Breast epithelium (tissue), 4 donors: ENCODE measurements around the gene PAFAH1B1. TPM values are rescaled to one million over a fixed set of nuclear protein-coding genes. Genes with fewer than 3 reads are reported as not detected.
"Not testable (repeated sequence)": the region's sequence is repeated elsewhere in the genome, so short reads cannot be mapped to it uniquely, and the experiment has no call there.

ENCODE experiments used
- DNase-seq, 2 donors: peaks; one replicate each; pipeline ENCODE4 v3.0.0-alpha.2; 2019; ENCODE audit warnings: low spot score in 2 of 2
- H3K27ac ChIP-seq, 2 donors: fragments of 200-600 bp; sonication (generic) in 1 of 2; one replicate each; pipeline ENCODE4 v1.5.1; 2016 to 2019; ENCODE audit warnings: mild to moderate bottlenecking in 1 of 2
- H3K27me3 ChIP-seq, 2 donors: fragments of 200-600 bp; sonication (generic) in 1 of 2; one replicate each; pipeline versions ENCODE4 v1.5.1 to v1.6.0; 2017 to 2019; ENCODE audit warnings: control low read depth in 1 of 2, mild to moderate bottlenecking in 1 of 2
- H3K36me3 ChIP-seq: fragments of 200-600 bp; one replicate; pipeline ENCODE4 v1.5.1; 2019
- H3K4me1 ChIP-seq, 2 donors: fragments of 200-600 bp; sonication (generic); one replicate each; pipeline ENCODE4 v1.5.1; 2016 to 2019; ENCODE audit warnings: control low read depth in 1 of 2
- H3K4me3 ChIP-seq, 3 donors: fragments of 200-600 bp; sonication (generic); 1 replicate in 2 of 3; 2 replicates in 1 of 3; pipeline ENCODE4 v1.5.1; 2016 to 2019; ENCODE audit warnings: mild to moderate bottlenecking in 3 of 3, moderate library complexity in 2 of 3
- H3K9me3 ChIP-seq, 2 donors: fragments of 200-600 bp; sonication (generic) in 1 of 2; one replicate each; pipeline ENCODE4 v1.5.1; 2016 to 2019; ENCODE audit warnings: control low read depth in 1 of 2
- POLR2A ChIP-seq: fragments of 450-650 bp; IDR thresholded peaks from one replicate; pipeline ENCODE4 v1.6.1; 2016; ENCODE audit warnings: antibody characterized with exemption, mild to moderate bottlenecking, moderate library complexity
- POLR2AphosphoS5 ChIP-seq, 3 donors: sonication (generic); formaldehyde crosslinking; IDR thresholded peaks; one replicate each; pipeline ENCODE4 v1.6.1; 2017; ENCODE audit warnings: antibody characterized with exemption in 3 of 3
- intact Hi-C: fragments of 100-400 bp; cut with DNase I; formaldehyde crosslinking; loops from one replicate; pipeline ENCODE4 v1.15.1; 2023; ENCODE audit warnings: low total_unique reads
- total RNA-seq, 3 donors: library from RNA; depleted of rRNA; stranded (reverse); fragments of >200 nt; gene quantifications; one replicate each; pipeline ENCODE4 v1.1.0, GENCODE V29; 2016
- TF ChIP-seq, protein P1 (sequence below), 3 donors: fragments of 450-650 bp; IDR thresholded peaks; one replicate each; pipeline ENCODE4 v1.5.1; 2016 to 2017; ENCODE audit warnings: antibody characterized with exemption in 3 of 3, mild to moderate bottlenecking in 3 of 3, moderate library complexity in 3 of 3

PAFAH1B1 gene
- total RNA-seq = 100 to 1,000 TPM in 2 of 3 donors, 10 to 100 TPM in 1; 99.5 to 134 (median 119) TPM

GRCh38 chr17:2592971-2593820 lies at the start of gene PAFAH1B1:
Gene PAFAH1B1, plus strand, starts transcription at chr17:2593654. Its CDS starts 44,635 bp downstream, at chr17:2638289.
- TF ChIP-seq POLR2A = no peak
- TF ChIP-seq POLR2AphosphoS5 (IDR thresholded peaks at IDR 0.05) = peak in 2 of 3 donors; percentile 18 to 95
- intact Hi-C loops = no loop called here

DNA sequence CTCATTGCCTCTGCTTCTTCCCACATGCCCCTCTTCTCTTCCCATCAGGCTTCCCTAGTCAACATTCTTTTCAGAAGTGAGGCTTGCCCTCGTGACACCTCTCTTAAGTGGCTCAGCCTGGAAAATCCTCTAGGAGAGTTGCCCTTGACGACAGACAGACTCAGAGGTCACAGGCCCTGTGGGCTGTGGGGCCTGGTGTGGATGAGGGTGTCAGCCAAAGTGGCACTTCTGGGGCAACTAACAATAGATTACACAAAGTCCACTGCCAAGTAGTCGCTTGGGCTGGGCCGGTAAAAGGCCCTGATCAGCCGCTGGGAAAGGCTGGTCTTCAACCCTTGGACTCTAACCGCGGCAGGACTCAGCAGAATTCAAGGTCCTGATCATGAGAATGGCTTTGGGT lies 48.1 kb upstream of the PAFAH1B1 start:
- Histone ChIP-seq H3K36me3 (no peaks in the 10 kb centered on the region), H3K27ac (no peak overlapping the region), H3K27me3 (no peaks in the 10 kb centered on the region), H3K4me1 (no peaks in the 10 kb centered on the region), H3K4me3 (no peak overlapping the region), H3K9me3 (no peaks in the 10 kb centered on the region)
- DNase-seq = no peak
- intact Hi-C loops = no loop called here
- no peak for TF ChIP-seq POLR2A
- no peak for TF ChIP-seq POLR2AphosphoS5 (IDR thresholded peaks at IDR 0.05)
- TF ChIP-seq, protein P1, sequence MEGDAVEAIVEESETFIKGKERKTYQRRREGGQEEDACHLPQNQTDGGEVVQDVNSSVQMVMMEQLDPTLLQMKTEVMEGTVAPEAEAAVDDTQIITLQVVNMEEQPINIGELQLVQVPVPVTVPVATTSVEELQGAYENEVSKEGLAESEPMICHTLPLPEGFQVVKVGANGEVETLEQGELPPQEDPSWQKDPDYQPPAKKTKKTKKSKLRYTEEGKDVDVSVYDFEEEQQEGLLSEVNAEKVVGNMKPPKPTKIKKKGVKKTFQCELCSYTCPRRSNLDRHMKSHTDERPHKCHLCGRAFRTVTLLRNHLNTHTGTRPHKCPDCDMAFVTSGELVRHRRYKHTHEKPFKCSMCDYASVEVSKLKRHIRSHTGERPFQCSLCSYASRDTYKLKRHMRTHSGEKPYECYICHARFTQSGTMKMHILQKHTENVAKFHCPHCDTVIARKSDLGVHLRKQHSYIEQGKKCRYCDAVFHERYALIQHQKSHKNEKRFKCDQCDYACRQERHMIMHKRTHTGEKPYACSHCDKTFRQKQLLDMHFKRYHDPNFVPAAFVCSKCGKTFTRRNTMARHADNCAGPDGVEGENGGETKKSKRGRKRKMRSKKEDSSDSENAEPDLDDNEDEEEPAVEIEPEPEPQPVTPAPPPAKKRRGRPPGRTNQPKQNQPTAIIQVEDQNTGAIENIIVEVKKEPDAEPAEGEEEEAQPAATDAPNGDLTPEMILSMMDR (IDR thresholded peaks at IDR 0.05) = no peak

More at GRCh38 chr17:2592971-2593820, at the start of gene PAFAH1B1:
- no peaks in the 10 kb centered on the region for H3K9me3 ChIP-seq
- H3K27me3 ChIP-seq = no peaks in the 10 kb centered on the region
- H3K4me1 ChIP-seq = peaks cover 0 to 7% of the 10 kb centered on the region in 2 donors
- peak within 1 kb of the TSS; percentile 93 to 99 (median 93) for H3K4me3 ChIP-seq
- no peaks in the 10 kb centered on the region for H3K36me3 ChIP-seq
- peak within 1 kb of the TSS; percentile 99 for H3K27ac ChIP-seq
- peak; percentile 90 for DNase-seq

GRCh38 chr17:2547176-2547575 lies 46.3 kb upstream of the PAFAH1B1 start:
- no peaks in the 10 kb centered on the region for H3K9me3 ChIP-seq
- H3K27ac ChIP-seq = no peak overlapping the region
- no peaks in the 10 kb centered on the region for H3K27me3 ChIP-seq
- intact Hi-C loops = no loop called here
- no peak overlapping the region for H3K4me3 ChIP-seq
- no peak for DNase-seq
- no peaks in the 10 kb centered on the region for H3K4me1 ChIP-seq
- no peak for TF ChIP-seq POLR2AphosphoS5 (IDR thresholded peaks at IDR 0.05)
- TF ChIP-seq POLR2A = no peak
- H3K36me3 ChIP-seq = no peaks in the 10 kb centered on the region

DNA sequence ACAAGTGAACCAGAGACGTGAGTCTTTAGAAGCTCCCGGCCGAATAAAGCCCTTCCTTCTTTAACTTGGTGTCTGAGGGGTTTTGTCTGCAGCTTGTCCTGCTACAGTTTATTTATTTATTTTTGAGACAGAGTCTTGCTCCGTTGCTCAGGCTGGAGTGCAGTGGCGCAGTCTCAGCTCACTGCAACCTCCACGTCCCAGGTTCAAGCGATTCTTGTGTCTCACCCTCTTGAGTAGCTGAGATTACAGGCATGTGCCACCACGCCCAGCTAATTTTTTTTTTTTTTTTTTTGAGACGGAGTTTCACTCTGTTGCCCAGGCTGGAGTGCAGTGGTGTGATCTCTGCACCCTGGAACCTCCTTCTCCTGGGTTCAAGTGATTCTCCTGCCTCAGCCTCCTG lies 45.4 kb upstream of the PAFAH1B1 start:
- H3K9me3 ChIP-seq, H3K27me3 ChIP-seq, DNase-seq, H3K4me3 ChIP-seq, H3K36me3 ChIP-seq, H3K4me1 ChIP-seq, intact Hi-C loops, H3K27ac ChIP-seq: not testable (repeated sequence)

- H3K4me3 ChIP-seq = no peak overlapping the region
- TF ChIP-seq POLR2A (no peak), POLR2AphosphoS5 (IDR thresholded peaks at IDR 0.05) (no peak)
- TF ChIP-seq, protein P1 (IDR thresholded peaks at IDR 0.05) = no peak
- no peaks in the 10 kb centered on the region for H3K9me3 ChIP-seq
- intact Hi-C loops = no loop called here
- H3K27ac ChIP-seq = no peak overlapping the region
- no peak for DNase-seq
- no peaks in the 10 kb centered on the region for H3K4me1 ChIP-seq
- no peaks in the 10 kb centered on the region for H3K36me3 ChIP-seq
- H3K27me3 ChIP-seq = no peaks in the 10 kb centered on the region
Observed at GRCh38 chr17:2549392-2550211, 43.9 kb upstream of the PAFAH1B1 start.

DNA sequence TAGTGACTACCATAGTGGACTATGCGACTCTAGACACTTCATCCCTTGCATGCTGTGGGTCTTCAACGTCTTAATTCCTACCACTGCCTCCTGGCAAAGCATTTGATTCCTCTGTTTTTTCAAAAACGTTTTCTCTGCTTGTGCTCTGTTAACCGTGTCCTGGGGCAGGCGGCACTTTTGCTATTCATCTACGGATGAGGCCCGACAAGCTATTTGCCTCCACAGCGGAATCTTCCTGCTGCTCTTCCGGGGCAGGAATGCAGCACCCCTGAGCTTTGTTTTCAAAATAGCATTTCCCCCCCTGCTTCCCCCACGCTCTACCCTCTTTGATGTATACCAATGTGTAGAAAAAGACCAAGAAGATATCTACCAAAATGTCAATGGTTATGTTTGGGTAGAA lies 42.0 kb upstream of the PAFAH1B1 start:
- no peaks in the 10 kb centered on the region for H3K36me3 ChIP-seq
- intact Hi-C loops = no loop called here
- H3K4me1 ChIP-seq = no peaks in the 10 kb centered on the region
- no peaks in the 10 kb centered on the region for H3K9me3 ChIP-seq
- no peak for TF ChIP-seq POLR2AphosphoS5 (IDR thresholded peaks at IDR 0.05)
- TF ChIP-seq POLR2A = no peak
- TF ChIP-seq, protein P1 (IDR thresholded peaks at IDR 0.05) = no peak
- H3K4me3 ChIP-seq = no peak overlapping the region
- H3K27me3 ChIP-seq = no peaks in the 10 kb centered on the region
- no peak overlapping the region for H3K27ac ChIP-seq
- DNase-seq = no peak
